ENCODE data around the gene SLC8A1.

Gene SLC8A1

DNA sequence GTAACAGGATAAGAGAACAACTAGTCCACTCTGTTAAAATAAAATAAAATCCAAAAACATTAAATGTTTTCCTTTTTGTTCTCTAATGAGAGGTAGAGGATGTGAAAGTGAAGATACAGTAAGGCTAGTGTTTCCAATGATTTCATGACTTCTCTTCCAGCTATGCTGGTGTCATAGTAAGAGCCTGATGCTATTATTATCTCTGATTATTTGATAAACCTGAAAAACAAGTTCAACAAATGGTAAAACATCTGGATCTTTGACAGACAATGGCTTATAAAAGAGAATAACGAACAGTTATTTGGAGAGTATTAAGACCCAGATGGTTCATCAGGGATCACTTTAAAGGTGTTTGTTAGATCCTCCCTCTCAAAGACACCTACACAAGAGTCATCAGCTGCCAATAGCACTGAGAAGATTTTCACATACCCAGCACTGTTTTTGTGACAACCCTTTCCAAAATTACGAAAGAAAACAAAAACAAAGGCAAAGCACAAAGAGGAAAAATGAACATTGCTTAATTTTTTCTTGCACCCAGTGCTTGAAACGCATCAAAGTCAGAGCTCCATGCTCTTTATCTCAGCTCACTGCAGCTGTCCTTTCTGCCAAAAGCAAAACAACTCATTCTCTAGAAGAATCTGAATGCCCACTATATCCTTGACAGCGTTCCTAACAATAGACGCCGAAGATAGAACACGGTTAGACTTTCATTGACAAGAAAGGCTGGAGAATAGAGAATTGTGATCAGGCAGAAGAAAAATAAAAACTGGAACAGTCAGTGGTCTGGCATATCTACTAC lies 168.6 kb downstream of the SLC8A1 start:
- in situ Hi-C loops (cut with MboI; ENCODE audit: low sequenced_read_pairs) = no loop called here

DNA sequence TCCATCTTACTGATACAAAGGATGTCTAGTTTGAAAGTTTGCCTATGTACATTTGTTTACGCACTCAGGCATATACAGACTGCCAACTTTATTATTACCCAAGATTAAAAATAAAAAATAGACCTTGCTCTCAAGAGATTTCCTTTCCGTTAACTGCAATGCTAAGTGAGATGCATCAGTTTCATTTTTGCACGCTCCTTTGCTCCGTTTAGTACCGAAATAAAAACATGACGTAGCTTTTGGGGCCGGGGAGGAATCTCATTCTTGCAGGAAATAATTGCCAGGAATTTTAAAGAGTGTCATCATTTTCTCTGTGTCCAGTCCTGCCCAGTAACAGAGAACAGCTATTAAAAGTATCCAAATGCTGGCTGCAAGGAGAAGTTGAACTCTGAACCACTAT lies 169.5 kb downstream of the SLC8A1 start:
- in situ Hi-C loops (cut with MboI; ENCODE audit: low sequenced_read_pairs) = no loop called here

DNA sequence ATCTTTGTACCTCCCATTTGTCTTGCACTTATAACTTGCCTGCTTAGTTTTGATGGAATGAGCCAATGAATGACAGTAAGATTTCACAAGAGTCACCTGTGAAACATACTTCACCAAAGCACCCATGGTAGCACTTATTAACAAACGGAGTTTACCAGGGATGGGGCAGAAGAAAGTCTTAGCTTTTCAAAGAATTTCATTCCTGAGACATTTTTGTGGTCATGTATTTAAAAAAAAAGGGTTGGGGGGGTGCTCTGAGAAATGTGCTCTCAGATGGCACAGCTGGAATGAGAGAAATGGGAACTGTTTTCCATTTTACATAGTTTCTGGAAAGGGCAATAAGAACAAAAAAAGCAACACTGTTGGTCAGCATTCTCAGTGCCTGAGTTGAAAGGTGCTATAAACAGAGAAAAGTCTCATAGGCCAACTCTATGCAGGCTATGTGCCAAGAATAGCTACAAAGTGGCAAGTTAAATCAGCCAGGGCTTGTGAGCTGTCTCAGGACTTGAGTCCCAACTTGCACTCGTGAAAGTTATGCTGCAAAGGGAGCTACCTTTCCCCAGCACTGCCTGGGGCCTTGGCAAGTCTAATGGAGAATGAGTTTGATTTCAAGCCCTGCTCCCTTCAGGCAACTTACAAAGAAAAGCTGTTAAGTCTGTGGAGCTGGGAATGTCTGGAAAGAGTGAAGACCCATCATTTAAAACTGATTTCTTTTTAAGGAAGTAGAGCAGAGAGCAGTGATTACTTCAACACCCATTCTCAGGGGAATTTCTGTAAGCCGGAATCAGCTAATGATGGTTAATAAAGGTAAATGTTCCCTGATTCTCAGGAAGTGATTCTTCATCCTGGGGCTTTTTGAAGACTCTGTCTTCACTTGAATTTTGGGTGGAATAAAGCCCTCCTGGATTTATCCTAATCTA lies 170.6 kb downstream of the SLC8A1 start:
- in situ Hi-C loops (cut with MboI; ENCODE audit: low sequenced_read_pairs) = no loop called here

DNA sequence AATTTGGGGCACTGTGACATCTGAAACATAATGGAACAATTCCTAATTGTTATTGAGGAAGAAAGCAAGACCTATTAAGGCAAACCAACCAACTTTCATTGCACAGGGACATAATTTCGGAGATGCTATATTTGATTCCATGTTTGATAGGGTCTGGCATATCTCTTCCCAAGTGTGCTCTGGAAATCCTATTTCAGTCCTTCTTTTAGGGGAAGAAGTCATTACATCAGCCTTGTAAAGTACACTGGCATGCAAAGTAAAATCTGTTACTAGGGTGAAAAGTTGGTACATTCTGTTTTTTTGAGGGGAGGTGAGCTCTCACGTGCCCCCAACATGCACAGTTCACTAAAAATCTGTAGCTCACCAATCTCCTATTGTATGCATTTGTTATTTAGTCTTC lies 172.4 kb downstream of the SLC8A1 start:
- in situ Hi-C loops (cut with MboI; ENCODE audit: low sequenced_read_pairs) = no loop called here

DNA sequence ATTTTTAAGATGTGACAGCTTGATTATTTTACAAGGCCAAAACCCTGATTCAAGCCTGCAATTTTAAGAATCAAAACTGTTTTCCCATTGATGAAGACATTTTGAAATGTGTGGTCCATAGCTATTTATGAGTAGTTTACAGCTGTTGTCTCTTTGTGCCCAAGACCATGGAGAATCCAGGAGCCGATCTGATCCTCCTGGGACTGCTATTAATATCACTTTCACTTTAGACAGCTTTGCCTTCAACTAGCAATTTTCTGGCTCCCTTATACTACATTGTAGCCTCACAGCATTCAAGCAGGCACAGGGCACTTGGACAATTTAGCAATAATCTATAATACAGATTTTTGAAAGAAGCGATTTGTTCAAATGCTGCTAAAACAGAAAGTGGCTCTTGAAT lies 172.9 kb downstream of the SLC8A1 start:
- in situ Hi-C loops (cut with MboI; ENCODE audit: low sequenced_read_pairs) = no loop called here

DNA sequence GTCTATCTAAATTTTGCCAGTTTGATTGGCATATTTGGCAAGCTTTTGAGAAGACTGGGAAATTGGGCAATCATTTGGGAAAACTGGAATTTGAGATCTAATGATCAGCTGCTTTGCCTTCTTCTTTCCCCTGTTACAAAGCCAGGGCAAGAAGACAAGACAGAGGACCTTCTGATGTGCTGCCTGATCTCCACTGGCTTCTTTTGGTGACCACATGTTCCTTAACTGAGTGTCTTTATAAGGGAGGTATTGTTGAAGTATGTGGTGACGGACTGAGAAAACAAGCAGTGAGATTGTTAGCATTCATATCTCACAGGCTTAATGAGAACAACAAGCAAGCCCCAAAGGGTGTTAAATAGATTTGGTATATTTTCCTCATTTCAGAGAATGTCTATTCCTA lies 175.8 kb downstream of the SLC8A1 start:
- in situ Hi-C loops (cut with MboI; ENCODE audit: low sequenced_read_pairs) = no loop called here

DNA sequence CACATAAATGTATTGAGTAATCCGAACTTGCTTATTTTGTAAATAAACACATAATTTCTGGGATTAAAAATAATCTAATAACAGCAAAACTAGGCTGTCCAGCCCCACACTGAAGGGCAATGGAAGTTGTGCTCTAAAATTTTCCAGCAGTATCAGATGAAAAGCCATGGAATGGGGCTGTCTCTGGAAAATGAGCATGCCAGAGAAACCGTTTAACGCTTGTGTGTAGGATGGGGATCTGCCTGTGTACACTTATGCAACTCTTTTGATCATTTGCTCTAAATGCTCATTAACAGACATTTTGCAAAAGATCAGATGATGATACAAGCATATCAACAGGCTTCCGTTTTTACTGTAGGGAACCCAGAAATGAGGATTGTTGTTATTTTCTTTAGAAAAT lies 177.6 kb downstream of the SLC8A1 start:
- in situ Hi-C loops (cut with MboI; ENCODE audit: low sequenced_read_pairs) = no loop called here

DNA sequence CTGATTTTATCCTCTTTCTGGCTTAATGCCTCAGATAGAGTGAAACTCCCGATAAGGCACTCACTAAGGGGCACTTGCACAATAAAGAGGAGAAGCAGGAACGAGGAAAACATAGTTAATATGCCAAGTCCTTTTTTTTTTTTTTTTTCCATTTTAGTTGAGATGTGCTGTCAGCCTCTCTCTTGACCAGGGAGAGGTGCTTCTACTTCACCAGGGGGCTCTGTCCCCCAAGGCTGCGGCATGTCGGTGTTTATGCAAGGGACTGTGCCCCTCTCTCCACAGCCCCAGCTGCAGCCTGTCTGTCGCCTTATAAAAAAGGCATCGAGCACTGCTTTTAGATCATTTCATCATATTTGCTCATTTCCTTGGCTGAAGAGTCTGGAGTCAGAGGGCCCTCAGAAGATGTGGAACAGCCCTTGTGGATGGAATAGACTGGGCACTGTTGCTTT lies 178.1 kb downstream of the SLC8A1 start:
- in situ Hi-C loops (cut with MboI; ENCODE audit: low sequenced_read_pairs) = no loop called here

DNA sequence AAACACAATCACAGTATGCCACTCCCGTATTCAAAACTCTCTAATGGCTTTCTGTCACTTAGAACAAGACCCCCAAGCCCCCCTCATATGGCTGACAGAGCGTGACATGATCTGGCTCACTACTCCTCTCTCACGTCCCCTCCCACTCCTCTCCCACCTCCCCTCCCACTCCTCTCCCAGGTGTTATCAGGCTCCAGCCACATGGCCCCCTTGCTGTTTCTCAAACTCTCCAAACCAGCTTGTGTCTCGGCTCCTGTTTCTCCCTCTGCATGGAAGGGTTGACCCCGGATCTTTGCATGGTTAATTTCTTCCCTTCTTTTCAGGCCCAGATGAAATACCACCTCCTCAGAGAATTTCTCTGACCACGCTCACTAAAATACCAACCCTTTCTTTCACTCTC lies 180.8 kb downstream of the SLC8A1 start:
- in situ Hi-C loops (cut with MboI; ENCODE audit: low sequenced_read_pairs) = no loop called here

DNA sequence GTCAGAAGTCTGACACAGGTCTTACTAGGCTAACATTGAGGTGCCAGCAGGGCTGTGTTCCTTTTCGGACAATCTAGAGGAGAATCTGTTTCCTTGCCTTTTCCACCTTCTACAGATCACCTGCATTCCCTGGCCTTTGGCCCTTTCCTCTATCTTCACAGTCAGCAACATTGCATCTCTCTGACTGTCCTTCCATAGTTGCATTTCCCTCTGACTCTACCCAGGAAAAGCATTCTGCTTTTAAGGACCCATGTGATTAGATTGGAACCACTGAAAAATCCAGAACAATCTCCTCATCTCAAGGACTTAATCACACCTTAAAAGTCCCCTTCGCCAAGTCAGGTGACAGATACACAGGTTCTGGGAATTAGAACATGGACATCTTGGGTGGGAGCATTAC lies 181.5 kb downstream of the SLC8A1 start:
- in situ Hi-C loops (cut with MboI; ENCODE audit: low sequenced_read_pairs) = no loop called here

DNA sequence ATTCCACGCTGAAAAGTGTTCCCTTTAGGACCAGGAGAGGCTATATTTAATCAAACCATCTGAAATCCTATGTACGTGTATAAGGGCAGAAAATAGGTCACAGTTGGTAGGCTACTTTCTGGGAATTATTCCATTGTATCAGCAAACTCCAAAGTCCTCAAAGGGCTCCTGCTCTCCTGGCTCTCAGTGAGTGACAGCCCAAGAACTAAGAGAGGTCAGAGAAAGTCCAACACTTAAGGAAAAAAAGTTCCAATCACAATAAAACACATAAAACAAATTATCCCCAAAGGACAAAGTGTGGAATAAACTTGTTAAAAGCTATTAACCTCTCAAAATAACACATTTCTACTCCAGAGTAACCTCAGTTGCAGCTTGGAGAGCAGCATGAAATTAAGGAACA lies 183.3 kb downstream of the SLC8A1 start:
- in situ Hi-C loops (cut with MboI; ENCODE audit: low sequenced_read_pairs) = no loop called here

DNA sequence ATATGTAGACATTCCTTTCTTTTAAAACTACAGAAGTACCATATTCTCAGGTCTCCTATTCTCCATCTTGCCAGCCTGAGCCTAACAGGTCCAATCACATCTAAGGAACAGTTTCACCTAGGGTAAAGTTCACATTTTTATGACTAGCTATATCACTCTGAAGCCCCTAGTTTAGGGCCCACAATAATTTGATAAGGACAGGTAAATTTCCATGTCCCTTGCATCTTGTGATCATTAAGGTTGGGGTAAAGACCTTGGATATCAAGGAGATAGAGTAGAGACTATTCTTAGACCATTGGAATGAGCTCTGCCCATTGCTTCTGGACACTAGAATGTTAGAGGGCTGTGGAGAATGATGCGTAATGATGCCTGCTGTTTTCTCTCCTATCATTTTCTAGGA lies 185.7 kb downstream of the SLC8A1 start:
- in situ Hi-C loops (cut with MboI; ENCODE audit: low sequenced_read_pairs) = no loop called here

DNA sequence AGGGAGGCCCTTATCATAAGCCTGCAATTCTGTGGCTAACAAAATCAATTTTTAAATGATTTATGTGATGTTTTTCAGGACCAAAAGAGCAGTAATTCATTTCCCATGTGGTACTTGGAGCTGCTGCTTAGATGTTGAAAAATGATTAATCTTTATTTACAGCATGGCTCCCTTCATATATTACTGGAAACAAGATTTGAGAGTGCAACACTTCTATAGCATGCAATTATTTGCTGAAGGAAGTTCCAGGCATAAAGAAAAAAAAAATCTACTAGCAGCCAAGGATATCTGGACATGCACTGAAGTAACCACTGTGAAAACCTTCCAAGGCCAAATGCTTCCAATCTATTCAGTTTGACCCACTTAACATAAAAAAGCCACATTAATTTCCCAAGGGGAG lies 186.3 kb downstream of the SLC8A1 start:
- in situ Hi-C loops (cut with MboI; ENCODE audit: low sequenced_read_pairs) = no loop called here

DNA sequence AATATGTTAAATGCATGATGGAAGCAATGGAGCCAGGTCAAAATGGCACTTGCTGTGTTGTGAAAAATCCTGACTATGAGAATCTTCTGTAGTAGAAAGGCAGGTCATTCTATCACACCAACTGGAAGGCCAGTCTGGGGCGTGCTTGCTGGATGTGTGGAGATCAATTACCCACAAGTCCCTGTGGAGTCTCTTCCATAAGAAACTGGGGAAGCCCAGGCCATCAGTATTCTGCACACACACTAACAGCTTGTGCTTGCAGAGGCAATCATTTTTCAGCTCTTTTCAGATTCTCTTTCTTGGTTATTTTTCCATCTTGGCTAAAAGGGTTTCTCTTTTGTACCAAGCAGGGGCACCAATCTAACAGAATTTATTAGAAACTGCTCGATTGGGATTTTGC lies 190.8 kb downstream of the SLC8A1 start:
- in situ Hi-C loops (cut with MboI; ENCODE audit: low sequenced_read_pairs) = no loop called here

DNA sequence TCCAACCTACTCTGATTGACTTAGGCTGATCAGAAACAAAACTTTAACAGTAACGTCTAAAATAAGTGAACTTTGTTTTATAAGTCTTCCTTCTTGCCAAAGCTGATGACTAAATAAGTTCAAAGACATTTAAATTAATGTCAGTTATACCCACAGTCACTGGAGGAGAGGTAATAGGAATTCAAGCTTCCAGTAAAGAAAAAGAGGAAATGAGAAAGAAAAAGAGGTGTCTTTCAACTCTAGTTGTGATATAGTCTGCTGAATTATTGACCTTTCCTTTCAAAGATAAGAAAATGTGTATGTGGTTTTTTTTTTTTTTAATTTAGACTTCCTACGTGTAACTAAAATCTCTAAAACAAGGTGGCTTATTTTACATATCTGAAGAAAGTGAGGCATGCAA lies 191.5 kb downstream of the SLC8A1 start:
- in situ Hi-C loops (cut with MboI; ENCODE audit: low sequenced_read_pairs) = no loop called here

DNA sequence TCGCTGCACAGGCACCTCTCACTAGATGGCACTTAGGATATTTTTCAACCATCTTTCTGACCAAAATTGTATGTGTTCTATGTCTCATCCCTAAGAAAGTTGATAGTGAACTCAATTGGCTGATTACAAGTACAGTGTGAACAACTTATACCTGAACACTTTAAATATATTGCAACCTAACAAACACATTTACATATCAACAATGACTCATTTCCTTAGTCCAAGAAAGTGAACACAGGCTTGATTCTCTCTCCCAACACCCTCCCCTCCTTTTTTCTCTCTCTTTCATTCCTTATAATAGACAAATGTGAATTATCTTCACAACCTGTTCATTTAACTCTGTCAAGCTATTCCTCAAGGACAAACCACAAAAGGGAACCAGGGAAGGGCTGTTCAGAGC lies 192.0 kb downstream of the SLC8A1 start:
- in situ Hi-C loops (cut with MboI; ENCODE audit: low sequenced_read_pairs) = no loop called here

DNA sequence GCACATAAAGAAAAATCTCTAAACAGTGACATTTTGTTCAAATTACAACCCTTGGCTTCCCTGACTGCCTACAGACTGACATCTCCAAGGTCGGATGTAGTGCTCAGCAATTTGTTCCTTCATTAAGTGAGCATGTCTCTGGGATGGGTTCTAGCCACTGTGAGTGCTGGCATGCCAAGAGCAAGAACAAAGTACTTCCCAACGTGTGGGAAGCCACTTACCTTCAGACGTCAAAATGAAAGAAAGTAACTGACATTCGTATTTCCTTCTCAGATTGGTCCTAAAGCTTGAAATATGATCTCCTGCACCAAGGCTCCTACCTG lies 193.8 kb downstream of the SLC8A1 start:
- in situ Hi-C loops (cut with MboI; ENCODE audit: low sequenced_read_pairs) = no loop called here

DNA sequence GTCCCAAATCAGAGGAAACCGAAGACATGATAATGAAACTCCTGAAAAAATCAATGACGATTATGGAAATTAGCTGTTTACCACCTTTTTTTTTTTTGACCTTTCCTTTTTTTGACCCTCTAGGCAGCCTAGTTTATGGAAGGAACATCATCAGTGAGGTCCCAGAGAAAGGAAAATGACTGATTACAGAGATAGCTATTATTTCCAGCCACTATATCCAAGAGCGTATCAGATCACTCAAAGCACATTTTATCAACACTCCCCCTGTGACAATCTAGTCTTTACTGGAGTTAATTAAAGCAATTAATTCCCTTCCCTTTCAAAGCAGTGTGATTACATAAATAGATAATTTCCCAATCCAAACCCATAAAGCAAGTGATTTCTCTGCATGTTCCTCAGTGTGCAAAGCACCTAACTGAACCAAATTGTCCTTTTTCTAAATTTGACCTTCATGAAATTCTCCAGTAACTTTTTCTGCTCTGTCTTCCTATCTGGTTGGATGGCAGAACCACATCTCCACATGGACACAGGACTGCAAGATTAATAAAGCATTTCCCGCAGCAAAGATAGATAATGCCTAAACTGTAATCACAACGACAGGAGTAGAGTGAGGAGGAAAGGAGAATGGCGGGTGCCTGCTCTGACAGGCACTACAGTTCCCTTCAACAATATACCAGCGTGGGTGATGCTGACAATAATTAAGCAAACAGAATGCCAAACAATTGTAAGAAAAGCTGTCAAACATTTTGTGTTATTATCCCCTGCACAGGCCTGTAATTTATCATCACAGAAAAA lies 194.4 kb downstream of the SLC8A1 start:
- in situ Hi-C loops (cut with MboI; ENCODE audit: low sequenced_read_pairs) = no loop called here

DNA sequence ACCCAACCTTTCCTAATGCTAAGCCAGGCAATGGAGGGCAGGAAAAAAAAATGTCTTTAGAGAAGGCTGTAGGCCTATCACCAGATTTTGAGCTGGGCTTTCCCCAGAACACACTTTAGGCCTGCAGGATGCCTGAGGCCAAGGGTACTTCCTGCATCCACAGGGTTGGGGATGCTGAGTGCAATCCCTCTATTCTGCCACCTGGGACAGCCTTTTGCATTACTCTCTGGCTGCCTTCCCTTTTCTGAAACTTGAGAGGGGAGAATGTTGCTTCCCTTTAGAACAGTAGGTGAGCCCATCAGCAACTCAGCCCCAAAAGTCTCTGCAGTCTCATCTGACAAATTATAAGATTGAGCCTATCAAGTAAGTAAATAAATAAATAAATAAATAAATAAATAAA lies 195.2 kb downstream of the SLC8A1 start:
- in situ Hi-C loops (cut with MboI; ENCODE audit: low sequenced_read_pairs) = no loop called here

DNA sequence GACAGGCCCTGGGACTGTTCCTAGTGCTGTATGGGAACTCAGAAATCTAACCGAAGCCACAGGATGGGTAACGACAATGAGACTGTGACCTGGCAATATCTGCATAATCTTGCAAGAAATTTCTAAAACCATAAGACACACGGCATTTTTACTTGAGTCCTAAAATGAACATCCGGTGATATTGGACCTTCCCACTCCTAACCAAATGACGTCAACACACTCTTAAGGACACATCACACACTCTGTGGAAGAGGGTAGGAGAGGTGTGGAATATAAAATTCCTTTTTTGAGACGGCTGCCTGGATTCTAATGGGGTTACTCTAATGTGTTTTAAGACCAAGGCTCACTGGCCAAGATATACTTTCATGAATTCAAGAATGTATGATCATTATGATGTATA lies 195.9 kb downstream of the SLC8A1 start:
- in situ Hi-C loops (cut with MboI; ENCODE audit: low sequenced_read_pairs) = no loop called here

DNA sequence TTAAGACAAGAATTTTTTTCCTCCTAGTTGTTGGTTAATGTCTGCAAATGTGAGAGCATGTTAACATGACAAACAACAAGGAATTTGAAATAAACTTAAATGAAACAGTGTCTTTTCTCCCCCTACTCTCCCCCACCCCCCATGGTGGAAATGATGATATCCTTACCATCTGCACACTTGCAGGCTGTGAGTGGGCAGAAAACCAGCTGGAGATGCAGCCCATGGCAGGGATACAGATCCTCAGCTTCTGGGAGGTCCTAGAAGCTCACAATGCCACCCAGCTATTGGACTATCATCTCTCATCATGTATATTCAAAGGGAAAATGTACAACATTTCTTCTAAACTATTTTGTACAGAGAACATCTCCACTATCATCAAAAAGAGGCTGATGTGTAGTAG lies 196.8 kb downstream of the SLC8A1 start:
- in situ Hi-C loops (cut with MboI; ENCODE audit: low sequenced_read_pairs) = no loop called here

Data from hTERT RPE-1 (cell line).